ENCODE measurements around the gene SIM1. TPM values are rescaled to one million over a fixed set of nuclear protein-coding genes. Genes with fewer than 3 reads are reported as not detected.

The SIM1 gene
- total RNA-seq, 4 donors from 2014 or later, result not detected

GRCh38 chr6:100503043-100503705, 38.5 kb upstream of the SIM1 start:
- no peak for TF ChIP-seq CTCF (IDR thresholded peaks at IDR 0.05)
- TF ChIP-seq POLR2A (IDR thresholded peaks at IDR 0.05), result no peak
- no peak for TF ChIP-seq EP300 (IDR thresholded peaks at IDR 0.05)
- TF ChIP-seq POLR2AphosphoS5 (IDR thresholded peaks at IDR 0.05), result no peak
- Histone ChIP-seq H3K27ac (no peak overlapping the region), H3K9me3 (peaks cover 0 to 7% (median 0%) of the 10 kb centered on the region in 3 donors), H3K4me1 (no peaks in the 10 kb centered on the region), H3K36me3 (peaks cover 0 to 5% of the 10 kb centered on the region in 2 donors), H3K4me3 (no peak overlapping the region), H3K27me3 (no peaks in the 10 kb centered on the region)
- no peak for ATAC-seq

GRCh38 chr6:100493206-100493888, 28.6 kb upstream of the SIM1 start:
- ATAC-seq, result no peak
- peaks cover 43% of the 10 kb centered on the region for H3K27me3 ChIP-seq
- H3K4me3 ChIP-seq, result no peak overlapping the region
- WGBS, 2 donors (ENCODE audit: low coverage in 1 of 2), result 65 to 81% methylated on average over 3 to 5 of the region's 6 CpGs
- no peaks in the 10 kb centered on the region for H3K9me3 ChIP-seq
- no peaks in the 10 kb centered on the region for H3K36me3 ChIP-seq
- TF ChIP-seq CTCF (IDR thresholded peaks at IDR 0.05) (no peak), POLR2A (IDR thresholded peaks at IDR 0.05) (no peak), EP300 (IDR thresholded peaks at IDR 0.05) (no peak), POLR2AphosphoS5 (IDR thresholded peaks at IDR 0.05) (no peak)
- no peaks in the 10 kb centered on the region for H3K4me1 ChIP-seq
- no peak overlapping the region for H3K27ac ChIP-seq

- H3K36me3 ChIP-seq, result no peaks in the 10 kb centered on the region
- no peaks in the 10 kb centered on the region for H3K9me3 ChIP-seq
- no peaks in the 10 kb centered on the region for H3K4me1 ChIP-seq
- ATAC-seq, result no peak
- WGBS, 2 donors (ENCODE audit: low coverage in 1 of 2), result 21 to 45% methylated on average over 9 to 12 of the region's 13 CpGs
- H3K27ac ChIP-seq, result no peak overlapping the region
- TF ChIP-seq EP300 (IDR thresholded peaks at IDR 0.05) (no peak), POLR2AphosphoS5 (IDR thresholded peaks at IDR 0.05) (no peak), CTCF (IDR thresholded peaks at IDR 0.05) (no peak), POLR2A (IDR thresholded peaks at IDR 0.05) (no peak)
- no peak overlapping the region for H3K4me3 ChIP-seq
- peaks cover 48% of the 10 kb centered on the region for H3K27me3 ChIP-seq
Observed at GRCh38 chr6:100491952-100492670, 27.4 kb upstream of the SIM1 start.

- H3K36me3 ChIP-seq, result no peaks in the 10 kb centered on the region
- no peak overlapping the region for H3K4me3 ChIP-seq
- no peak for ATAC-seq
- WGBS, 2 donors (ENCODE audit: low coverage in 1 of 2), result 20 to 63% methylated on average over 1 to 2 of the region's 2 CpGs
- no peak overlapping the region for H3K27ac ChIP-seq
- no peaks in the 10 kb centered on the region for H3K9me3 ChIP-seq
- H3K4me1 ChIP-seq, result no peaks in the 10 kb centered on the region
- no peak for TF ChIP-seq EP300 (IDR thresholded peaks at IDR 0.05)
- TF ChIP-seq POLR2AphosphoS5 (IDR thresholded peaks at IDR 0.05), result no peak
- no peak for TF ChIP-seq POLR2A (IDR thresholded peaks at IDR 0.05)
- TF ChIP-seq CTCF (IDR thresholded peaks at IDR 0.05), result no peak
- peaks cover 47% of the 10 kb centered on the region for H3K27me3 ChIP-seq
Observed at GRCh38 chr6:100490065-100490464, 25.3 kb upstream of the SIM1 start.
